H9 (cell line): ENCODE results near the gene STN1. TPM values are rescaled to one million over a fixed set of nuclear protein-coding genes. Genes with fewer than 3 reads are reported as not detected.

Source experiments
- DNase-seq: peaks from one replicate; pipeline ENCODE4 v3.0.0-alpha.2; 2017
- H2AFZ ChIP-seq: one replicate; pipeline ENCODE4 v1.6.1; 2013; ENCODE audit warnings: mild to moderate bottlenecking, low read length, control low read depth, moderate library complexity
- H2AK5ac ChIP-seq: 2 replicates; pipeline ENCODE4 v1.6.1; 2013; ENCODE audit warnings: low read length, control low read depth, mixed read lengths; ENCODE audit not compliant: insufficient read length
- H2BK120ac ChIP-seq: one replicate; pipeline ENCODE4 v1.6.1; 2013; ENCODE audit warnings: low read depth, mild to moderate bottlenecking, low read length, control low read depth, inconsistent platforms; ENCODE audit not compliant: poor library complexity, severe bottlenecking
- H2BK12ac ChIP-seq: 2 replicates; pipeline ENCODE4 v1.6.1; 2013; ENCODE audit warnings: low read length, control low read depth, mixed read lengths, low read depth; ENCODE audit not compliant: insufficient read length
- H2BK15ac ChIP-seq: 2 replicates; pipeline ENCODE4 v1.6.1; 2013; ENCODE audit warnings: low read depth, low read length, control low read depth
- H2BK20ac ChIP-seq: one replicate; pipeline ENCODE4 v1.6.1; 2013; ENCODE audit warnings: low read depth, mild to moderate bottlenecking, low read length, control low read depth, inconsistent platforms; ENCODE audit not compliant: poor library complexity, severe bottlenecking
- H2BK5ac ChIP-seq: 2 replicates; pipeline ENCODE4 v1.6.1; 2013; ENCODE audit warnings: low read length, control low read depth, mixed read lengths; ENCODE audit not compliant: insufficient read length
- H3K14ac ChIP-seq: 2 replicates; pipeline ENCODE4 v1.6.1; 2013; ENCODE audit warnings: low read length, control low read depth; ENCODE audit not compliant: insufficient read depth
- H3K18ac ChIP-seq: 2 replicates; pipeline ENCODE4 v1.6.1; 2013; ENCODE audit warnings: low read depth, mild to moderate bottlenecking, mixed read lengths, low read length, control low read depth; ENCODE audit not compliant: insufficient read length
- H3K23ac ChIP-seq: 2 replicates; pipeline ENCODE4 v1.6.1; 2013; ENCODE audit warnings: low read length, control low read depth, mixed read lengths, low read depth; ENCODE audit not compliant: insufficient read length
- H3K23me2 ChIP-seq: 2 replicates; pipeline ENCODE4 v1.6.1; 2013; ENCODE audit warnings: low read depth, mild to moderate bottlenecking, mixed read lengths, low read length, control low read depth; ENCODE audit not compliant: insufficient read length, poor library complexity, severe bottlenecking
- H3K27ac ChIP-seq: 2 replicates; pipeline ENCODE4 v1.5.1; 2013; ENCODE audit warnings: low read length, control low read depth, mixed read lengths, low read depth; ENCODE audit not compliant: insufficient read length
- H3K27me3 ChIP-seq: 2 replicates; pipeline ENCODE4 v1.6.1; 2013; ENCODE audit warnings: low read length, control low read depth, inconsistent platforms; ENCODE audit not compliant: insufficient read depth
- H3K4ac ChIP-seq: 2 replicates; pipeline ENCODE4 v1.6.1; 2013; ENCODE audit warnings: low read depth, mild to moderate bottlenecking, control low read depth, inconsistent platforms, low read length, moderate library complexity
- H3K4me1 ChIP-seq: 2 replicates; pipeline ENCODE4 v1.6.1; 2013; ENCODE audit warnings: low read length, control low read depth, inconsistent platforms; ENCODE audit not compliant: insufficient read depth
- H3K4me2 ChIP-seq: 2 replicates; pipeline ENCODE4 v1.6.1; 2013; ENCODE audit warnings: low read length, control low read depth, mixed read lengths; ENCODE audit not compliant: insufficient read length, insufficient read depth
- H3K56ac ChIP-seq: 2 replicates; pipeline ENCODE4 v1.6.1; 2013; ENCODE audit warnings: low read depth, mild to moderate bottlenecking, mixed read lengths, low read length, control low read depth; ENCODE audit not compliant: insufficient read length
- H3K79me1 ChIP-seq: 2 replicates; pipeline ENCODE4 v1.6.1; 2013; ENCODE audit warnings: low read depth, mild to moderate bottlenecking, moderate library complexity, low read length, control low read depth, inconsistent platforms; ENCODE audit not compliant: insufficient read depth, poor library complexity, severe bottlenecking
- H3K79me2 ChIP-seq: 2 replicates; pipeline ENCODE4 v1.6.1; 2013; ENCODE audit warnings: low read length, control low read depth, inconsistent platforms; ENCODE audit not compliant: insufficient read depth
- H3K9ac ChIP-seq: 2 replicates; pipeline ENCODE4 v1.6.1; 2013; ENCODE audit warnings: low read length, control low read depth, mixed read lengths; ENCODE audit not compliant: insufficient read length; ENCODE audit errors: extremely low read depth
- H3K9me3 ChIP-seq: one replicate; pipeline ENCODE4 v1.6.1; 2013; ENCODE audit warnings: low read depth, low read length, inconsistent platforms; ENCODE audit not compliant: control insufficient read depth
- H3T11ph ChIP-seq: one replicate; pipeline ENCODE4 v1.6.1; 2013; ENCODE audit warnings: mild to moderate bottlenecking, low read length, control low read depth, inconsistent platforms
- H4K20me1 ChIP-seq: one replicate; pipeline ENCODE4 v1.6.1; 2013; ENCODE audit not compliant: control insufficient read depth, insufficient read length, insufficient read depth
- H4K5ac ChIP-seq: 2 replicates; pipeline ENCODE4 v1.6.1; 2013; ENCODE audit warnings: low read depth, mild to moderate bottlenecking, mixed read lengths, low read length, control low read depth; ENCODE audit not compliant: insufficient read length
- H4K8ac ChIP-seq: replicated peaks from 2 replicates; pipeline ENCODE4 v1.6.1; 2013; ENCODE audit warnings: low read length, control low read depth, mixed read lengths, low read depth; ENCODE audit not compliant: insufficient read length
- H4K91ac ChIP-seq: 2 replicates; pipeline ENCODE4 v1.6.1; 2013; ENCODE audit warnings: low read depth, mild to moderate bottlenecking, moderate library complexity, mixed read lengths, low read length, control low read depth; ENCODE audit not compliant: insufficient read length
- H3K27ac Mint-ChIP-seq, 3 experiments: 2 replicates in 2 of 3; 3 replicates in 1 of 3; pipeline ENCODE4 v1.8.0; 2020 to 2021; ENCODE audit warnings: mixed read lengths in 3 of 3, mild to moderate bottlenecking in 1 of 3, moderate library complexity in 1 of 3
- H3K27me3 Mint-ChIP-seq: 2 replicates; pipeline ENCODE4 v1.8.0; 2021; ENCODE audit warnings: low read depth, mild to moderate bottlenecking, moderate library complexity, mixed read lengths
- H3K36me3 Mint-ChIP-seq, 3 experiments: 2 replicates in 2 of 3; 3 replicates in 1 of 3; pipeline ENCODE4 v1.8.0; 2020 to 2021; ENCODE audit warnings: low read depth in 3 of 3, mixed read lengths in 3 of 3; ENCODE audit not compliant: insufficient read depth in 1 of 3
- H3K4me1 Mint-ChIP-seq, 2 experiments: 2 replicates each; pipeline ENCODE4 v1.8.0; 2020; ENCODE audit warnings: mixed read lengths in 2 of 2
- H3K4me3 Mint-ChIP-seq, 2 experiments: 2 replicates in 1 of 2; 3 replicates in 1 of 2; pipeline ENCODE4 v1.8.0; 2020 to 2021; ENCODE audit warnings: mild to moderate bottlenecking in 2 of 2, mixed read lengths in 2 of 2, moderate library complexity in 1 of 2
- H3K9me3 Mint-ChIP-seq, 2 experiments: 2 replicates in 1 of 2; 3 replicates in 1 of 2; pipeline ENCODE4 v1.8.0; 2020; ENCODE audit warnings: mild to moderate bottlenecking in 2 of 2, mixed read lengths in 2 of 2, moderate library complexity in 1 of 2
- CTCF ChIP-seq: fragments of 200-600 bp; sonication (generic); conservative IDR thresholded peaks from 3 replicates; pipeline ENCODE4 v1.8.0; 2021; ENCODE audit warnings: antibody characterized with exemption, mild to moderate bottlenecking
- WGBS: extraction: QIAGEN DNeasy Blood & Tissue Kit; methylation state at CpG from one replicate; pipeline ENCODE4 v1.1.7; 2013; ENCODE audit warnings: missing lambda C conversion rate, low lambda C conversion rate, mixed read lengths; ENCODE audit not compliant: insufficient read length; ENCODE audit errors: extremely low coverage; 5-methylcytosine and 5-hydroxymethylcytosine counted together
- total RNA-seq: library from RNA; stranded (reverse); gene quantifications from 2 replicates; pipeline ENCODE4 v1.2.1, GENCODE V29; 2021

STN1 gene
- total RNA-seq, 1 experiment from 2014 or later = 11.3 TPM

- Histone ChIP-seq H3K9me3 (no peaks in the 10 kb centered on the region), H3K23ac (no peak overlapping the region), H3K4ac (no peak overlapping the region), H3K27me3 (no peaks in the 10 kb centered on the region), H3K9ac (no peak overlapping the region), H4K5ac (no peak overlapping the region), H3K27ac (no peak overlapping the region), H4K91ac (no peak overlapping the region), H2BK5ac (no peak overlapping the region), H3K18ac (no peak overlapping the region), H2BK120ac (no peak overlapping the region), H3K14ac (no peak overlapping the region), H4K20me1 (no peaks in the 10 kb centered on the region), H3K4me2 (no peak overlapping the region), H3K4me1 (no peaks in the 10 kb centered on the region), H3K23me2 (no peaks in the 10 kb centered on the region), H3T11ph (no peak overlapping the region), H2AK5ac (no peak overlapping the region), H2BK15ac (no peak overlapping the region), H3K79me2 (no peaks in the 10 kb centered on the region), H3K56ac (no peak overlapping the region), H2AFZ (no peak overlapping the region), H4K8ac (no peak overlapping the region), H2BK12ac (no peak overlapping the region), H3K79me1 (no peaks in the 10 kb centered on the region), H2BK20ac (no peak overlapping the region)
- Mint-ChIP-seq H3K4me1 (peaks cover 0 to 7% of the 10 kb centered on the region in 2 experiments; a peak in 2 of 4 replicates), H3K27me3 (no peaks in the 10 kb centered on the region), H3K27ac (peak overlapping the region in 1 of 3 experiments; percentile 42; a peak in 3 of 7 replicates), H3K9me3 (no peaks in the 10 kb centered on the region), H3K36me3 (peaks cover 0 to 9% (median 8%) of the 10 kb centered on the region in 3 experiments; a peak in 4 of 7 replicates), H3K4me3 (no peak overlapping the region)
- TF ChIP-seq CTCF = no peak
- DNase-seq = no peak
- no CpG with 5 or more reads among the region's 9 CpGs for WGBS
These were observed 38.6 kb downstream of the STN1 start for GRCh38 chr10:103879409-103879808.
